Measurements from ENCODE around the gene RXRB. TPM values are rescaled to one million over a fixed set of nuclear protein-coding genes. Genes with fewer than 3 reads are reported as not detected.

Gene RXRB
- total RNA-seq, 6 experiments from 2014 or later = 37.3 to 41.6 (median 38.3) TPM

DNA sequence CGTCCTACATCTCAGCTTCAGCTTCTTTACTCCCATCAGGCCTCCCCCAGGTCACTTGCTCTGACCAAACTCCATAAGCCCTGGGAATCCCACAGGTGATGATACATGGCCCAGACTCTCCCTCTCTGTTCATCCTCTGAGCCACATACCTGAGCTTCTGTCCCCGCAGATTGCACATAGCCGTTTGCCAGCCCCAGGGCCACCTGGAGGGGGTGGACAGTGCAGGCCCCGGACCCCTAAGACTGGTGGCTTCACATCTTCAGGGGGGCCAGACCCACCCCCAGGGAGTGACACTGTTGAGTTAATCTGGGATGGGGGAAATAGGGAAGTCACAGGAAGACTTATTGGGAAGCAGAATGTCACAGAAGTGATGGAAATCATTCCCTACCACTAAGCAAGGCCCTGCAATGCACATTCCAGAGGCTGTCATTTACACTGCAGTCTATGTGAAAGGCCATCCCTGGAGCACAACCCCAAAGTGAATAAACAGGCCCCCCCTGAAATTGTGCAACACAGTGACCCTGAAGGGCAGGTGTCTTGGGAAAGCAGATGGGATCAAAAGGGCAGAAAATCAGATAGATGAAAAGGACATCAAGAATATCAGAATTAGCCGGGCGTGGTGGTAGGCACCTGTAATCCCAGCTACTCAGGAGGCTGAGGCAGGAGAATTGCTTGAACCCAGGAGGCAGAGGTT lies 2.2 kb downstream of the RXRB start:
- H3K36me3 Mint-ChIP-seq (ENCODE audit: low read depth) = peaks cover 57% of the 10 kb centered on the region
- H3K4me1 Mint-ChIP-seq (ENCODE audit: low read depth) = peaks cover 44% of the 10 kb centered on the region
- no peaks in the 10 kb centered on the region for H3K9me3 Mint-ChIP-seq
- TF ChIP-seq, protein P1, sequence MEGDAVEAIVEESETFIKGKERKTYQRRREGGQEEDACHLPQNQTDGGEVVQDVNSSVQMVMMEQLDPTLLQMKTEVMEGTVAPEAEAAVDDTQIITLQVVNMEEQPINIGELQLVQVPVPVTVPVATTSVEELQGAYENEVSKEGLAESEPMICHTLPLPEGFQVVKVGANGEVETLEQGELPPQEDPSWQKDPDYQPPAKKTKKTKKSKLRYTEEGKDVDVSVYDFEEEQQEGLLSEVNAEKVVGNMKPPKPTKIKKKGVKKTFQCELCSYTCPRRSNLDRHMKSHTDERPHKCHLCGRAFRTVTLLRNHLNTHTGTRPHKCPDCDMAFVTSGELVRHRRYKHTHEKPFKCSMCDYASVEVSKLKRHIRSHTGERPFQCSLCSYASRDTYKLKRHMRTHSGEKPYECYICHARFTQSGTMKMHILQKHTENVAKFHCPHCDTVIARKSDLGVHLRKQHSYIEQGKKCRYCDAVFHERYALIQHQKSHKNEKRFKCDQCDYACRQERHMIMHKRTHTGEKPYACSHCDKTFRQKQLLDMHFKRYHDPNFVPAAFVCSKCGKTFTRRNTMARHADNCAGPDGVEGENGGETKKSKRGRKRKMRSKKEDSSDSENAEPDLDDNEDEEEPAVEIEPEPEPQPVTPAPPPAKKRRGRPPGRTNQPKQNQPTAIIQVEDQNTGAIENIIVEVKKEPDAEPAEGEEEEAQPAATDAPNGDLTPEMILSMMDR (IDR thresholded peaks at IDR 0.05) = no peak
- no peak for DNase-seq
- peak overlapping the region; percentile 59 for H3K27ac Mint-ChIP-seq
- H3K4me3 Mint-ChIP-seq = peak overlapping the region; percentile 100
- H3K27me3 Mint-ChIP-seq (ENCODE audit: insufficient read depth) = peaks cover 2% of the 10 kb centered on the region; the same call in 1 of the 2 replicates

DNA sequence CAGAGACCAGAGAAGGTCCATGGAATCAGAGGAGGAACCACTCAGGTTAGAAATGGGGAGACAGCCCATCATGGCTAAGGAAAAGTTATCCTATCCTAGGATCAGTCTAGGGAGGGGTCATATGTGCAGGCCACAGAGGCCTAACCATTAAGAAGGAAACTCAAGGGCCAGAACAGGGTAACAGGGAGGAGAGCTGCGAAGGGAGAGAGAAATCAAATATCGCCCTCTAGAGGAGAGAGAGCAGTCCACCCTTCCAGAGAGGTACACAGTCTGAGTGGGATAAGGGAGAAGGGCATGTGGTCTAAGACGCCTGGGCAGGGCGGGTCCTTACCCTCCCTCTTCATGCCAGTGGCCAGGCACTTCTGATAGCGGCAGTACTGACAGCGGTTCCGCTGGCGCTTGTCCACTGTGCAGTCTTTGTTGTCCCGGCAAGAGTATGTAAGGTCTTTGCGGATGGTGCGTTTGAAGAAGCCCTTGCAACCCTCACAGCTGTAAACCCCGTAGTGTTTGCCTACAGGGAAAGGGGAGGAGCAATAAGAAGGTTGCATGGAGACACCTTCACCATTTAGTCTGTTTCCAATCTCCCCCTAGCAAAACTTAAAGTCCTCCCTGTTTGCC lies 2.9 kb downstream of the RXRB start:
- peak; percentile 51 for DNase-seq
- TF ChIP-seq, protein P1 (IDR thresholded peaks at IDR 0.05) = peak; percentile 84
- Mint-ChIP-seq H3K36me3 (ENCODE audit: low read depth) (peaks cover 49% of the 10 kb centered on the region), H3K27me3 (ENCODE audit: insufficient read depth) (peaks cover 4% of the 10 kb centered on the region; the same call in 1 of the 2 replicates), H3K4me1 (ENCODE audit: low read depth) (peaks cover 37% of the 10 kb centered on the region), H3K4me3 (no peak overlapping the region), H3K27ac (peak overlapping the region; percentile 9; the same call in 1 of the 2 replicates), H3K9me3 (no peaks in the 10 kb centered on the region)

DNA sequence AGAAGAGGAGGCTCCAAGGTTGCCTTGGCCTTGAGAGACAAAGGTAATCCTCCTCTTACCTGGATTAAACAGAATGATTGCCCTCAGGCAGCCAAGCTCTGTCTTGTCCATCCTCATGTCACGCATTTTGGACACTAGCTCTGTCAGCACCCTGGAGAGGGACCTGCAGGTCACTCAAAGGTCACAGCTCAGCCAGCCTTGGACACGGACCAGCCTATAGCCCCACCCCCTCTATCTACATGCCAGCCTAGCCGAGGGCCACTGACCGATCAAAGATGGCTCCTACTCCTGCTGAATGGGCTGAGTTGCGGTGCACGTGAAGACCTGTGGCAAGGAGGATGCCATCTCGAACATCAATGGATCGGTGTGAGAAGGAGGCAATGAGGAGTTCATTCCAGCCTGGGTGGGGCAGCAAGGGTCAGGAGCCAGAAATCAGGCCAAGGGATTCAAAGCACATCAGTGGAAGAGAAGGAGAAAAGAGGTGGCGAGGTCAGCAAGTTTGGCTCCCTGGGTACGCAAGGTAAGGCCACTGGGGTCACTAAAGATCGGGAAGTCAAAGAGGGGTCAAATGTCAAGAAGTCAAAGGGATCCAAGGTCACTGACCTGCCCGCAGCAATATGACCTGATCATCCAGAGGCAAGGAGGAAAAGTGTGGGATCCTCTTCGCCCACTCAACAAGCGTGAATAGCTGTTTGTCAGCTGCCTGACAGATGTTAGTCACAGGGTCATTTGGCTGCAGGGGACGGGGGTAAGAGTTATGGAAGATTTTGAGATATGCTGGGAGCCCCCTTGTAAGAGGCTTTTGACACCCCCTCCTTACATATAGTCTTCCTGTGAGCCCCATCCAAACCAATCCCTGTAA lies 4.9 kb downstream of the RXRB start:
- H3K36me3 Mint-ChIP-seq (ENCODE audit: low read depth) = peaks cover 29% of the 10 kb centered on the region
- H3K4me1 Mint-ChIP-seq (ENCODE audit: low read depth) = peaks cover 25% of the 10 kb centered on the region
- no peak overlapping the region for H3K27ac Mint-ChIP-seq

DNA sequence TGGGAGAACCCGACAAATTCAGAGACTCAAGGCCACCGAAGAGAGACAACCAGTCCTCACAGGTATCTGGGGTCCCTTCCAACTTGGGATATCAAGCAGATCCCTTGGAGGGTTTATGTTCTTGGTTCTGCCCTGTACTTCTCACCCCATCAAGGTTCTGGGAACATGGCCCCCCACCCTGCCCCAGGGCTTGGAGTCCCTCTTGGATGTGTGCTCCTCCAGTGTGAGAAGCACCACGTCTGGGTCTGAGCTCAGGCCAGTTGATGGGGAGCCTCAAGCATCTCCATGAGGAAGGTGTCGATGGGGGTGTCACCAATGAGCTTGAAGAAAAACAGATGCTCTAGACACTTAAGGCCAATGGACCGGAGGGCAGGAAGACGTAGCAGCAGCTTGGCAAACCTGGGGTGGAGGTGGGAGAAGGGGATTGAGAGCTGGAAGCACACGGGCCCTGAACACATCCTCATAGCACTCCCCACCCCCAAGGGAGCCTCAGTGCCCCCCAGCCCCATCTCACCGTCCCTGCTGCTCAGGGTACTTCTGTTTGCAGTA lies 6.0 kb downstream of the RXRB start:
- DNase-seq = no peak
- Mint-ChIP-seq H3K27me3 (ENCODE audit: insufficient read depth) (peaks cover 19% of the 10 kb centered on the region), H3K4me3 (no peak overlapping the region), H3K27ac (no peak overlapping the region), H3K36me3 (ENCODE audit: low read depth) (peaks cover 29% of the 10 kb centered on the region), H3K9me3 (no peaks in the 10 kb centered on the region), H3K4me1 (ENCODE audit: low read depth) (peaks cover 23% of the 10 kb centered on the region)
- TF ChIP-seq, protein P1 (IDR thresholded peaks at IDR 0.05) = no peak

More for the DNA sequence above, 4.9 kb downstream of the RXRB start:
- TF ChIP-seq, protein P1 (IDR thresholded peaks at IDR 0.05) = no peak
- Mint-ChIP-seq H3K27me3 (ENCODE audit: insufficient read depth) (peaks cover 16% of the 10 kb centered on the region), H3K4me3 (no peak overlapping the region), H3K9me3 (no peaks in the 10 kb centered on the region)
- DNase-seq = no peak

DNA sequence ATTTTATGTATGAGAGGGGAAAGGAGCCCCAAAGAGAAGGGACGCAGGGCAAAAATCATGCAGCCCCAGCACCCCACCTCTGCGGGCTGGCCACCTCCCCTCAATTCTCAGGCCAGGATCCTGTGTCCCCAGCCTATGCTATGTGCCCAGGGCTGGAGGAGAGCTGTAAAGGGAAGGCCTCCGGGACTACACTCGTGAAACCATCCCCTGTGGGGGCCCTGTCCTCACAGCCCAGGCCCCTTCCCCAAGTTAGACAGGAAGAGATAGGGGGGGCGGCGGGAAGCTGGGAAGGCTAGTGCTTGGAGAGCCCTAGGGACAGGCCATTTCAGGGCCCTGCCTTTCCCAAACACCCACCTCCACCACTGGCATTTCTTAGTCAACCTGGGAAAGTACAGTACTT lies 6.8 kb downstream of the RXRB start:
- peaks cover 25% of the 10 kb centered on the region for H3K36me3 Mint-ChIP-seq (ENCODE audit: low read depth)
- H3K4me1 Mint-ChIP-seq (ENCODE audit: low read depth) = peaks cover 15% of the 10 kb centered on the region
- H3K4me3 Mint-ChIP-seq = no peak overlapping the region
- no peak overlapping the region for H3K27ac Mint-ChIP-seq
- H3K27me3 Mint-ChIP-seq (ENCODE audit: insufficient read depth) = peaks cover 19% of the 10 kb centered on the region
- no peaks in the 10 kb centered on the region for H3K9me3 Mint-ChIP-seq
- TF ChIP-seq, protein P1 (IDR thresholded peaks at IDR 0.05) = no peak
- DNase-seq = no peak
